Thymus (tissue), 11 donors: Measurements from ENCODE around the gene ANKIB1. TPM values are rescaled to one million over a fixed set of nuclear protein-coding genes. Genes with fewer than 3 reads are reported as not detected.
A peak's percentile ranks its signal among the peaks of the same experiment; 100 is the strongest.

Experiments used
- DNase-seq, 9 donors: peaks; one replicate each; pipeline ENCODE4 v3.0.0-alpha.2; 2013; ENCODE audit warnings: low spot score in 9 of 9, low read depth in 6 of 9, missing footprints in 1 of 9
- H3K27ac ChIP-seq, 2 donors: one replicate each; pipeline ENCODE4 v1.5.1; 2013; ENCODE audit warnings: control low read depth in 1 of 2, low read depth in 1 of 2, low read length in 1 of 2, mild to moderate bottlenecking in 1 of 2, moderate library complexity in 1 of 2
- H3K27me3 ChIP-seq, 2 donors: one replicate each; pipeline ENCODE4 v1.5.1; 2013; ENCODE audit warnings: low read length in 1 of 2; ENCODE audit not compliant: control insufficient read depth in 2 of 2, insufficient read depth in 1 of 2
- H3K36me3 ChIP-seq, 2 donors: one replicate each; pipeline ENCODE4 v1.5.1; 2013; ENCODE audit warnings: low read length in 1 of 2, mild to moderate bottlenecking in 1 of 2, moderate library complexity in 1 of 2; ENCODE audit not compliant: control insufficient read depth in 2 of 2, insufficient read depth in 2 of 2
- H3K4me1 ChIP-seq, 2 donors: one replicate each; pipeline ENCODE4 v1.5.1; 2013; ENCODE audit warnings: low read length in 2 of 2; ENCODE audit not compliant: control insufficient read depth in 2 of 2, insufficient read depth in 2 of 2
- H3K4me3 ChIP-seq, 2 donors: one replicate each; pipeline ENCODE4 v1.5.1; 2013; ENCODE audit warnings: low read length in 2 of 2, control low read depth in 1 of 2, mild to moderate bottlenecking in 1 of 2
- H3K9me3 ChIP-seq, 2 donors: one replicate each; pipeline ENCODE4 v1.5.1; 2013; ENCODE audit warnings: low read length in 1 of 2, mild to moderate bottlenecking in 1 of 2; ENCODE audit not compliant: control insufficient read depth in 2 of 2, insufficient read depth in 1 of 2
- WGBS: extraction: QIAGEN DNeasy Blood & Tissue Kit; methylation state at CpG from one replicate; pipeline ENCODE4 v1.1.7; 2013; 5-methylcytosine and 5-hydroxymethylcytosine counted together
- polyA plus RNA-seq: library from polyadenylated mRNA; stranded (reverse); fragments of 200-250 nt; gene quantifications from one replicate; pipeline ENCODE4 v1.2.3, GENCODE V29; 2013
- total RNA-seq: library from RNA; stranded (reverse); fragments of 120-200 nt; gene quantifications from one replicate; pipeline ENCODE4 v1.2.4, GENCODE V29; 2013
- donor health status: healthy.

Gene ANKIB1
- total and polyA plus RNA-seq, 2 donors: 27.0 to 36.5 TPM

GRCh38 chr7:92303761-92304160 lies 58.0 kb downstream of the ANKIB1 start:
- WGBS: 97% methylated on average over 2 of the region's 2 CpGs
- DNase-seq: no peak
- Histone ChIP-seq H3K27me3 (no peaks in the 10 kb centered on the region), H3K4me3 (no peak overlapping the region), H3K4me1 (no peaks in the 10 kb centered on the region), H3K36me3 (peaks cover 0 to 9% of the 10 kb centered on the region in 2 donors), H3K27ac (no peak overlapping the region), H3K9me3 (no peaks in the 10 kb centered on the region)

GRCh38 chr7:92304406-92304893 lies 58.7 kb downstream of the ANKIB1 start:
- WGBS: 100% methylated on average over 2 of the region's 2 CpGs
- peaks cover 3 to 12% of the 10 kb centered on the region in 2 donors for H3K36me3 ChIP-seq
- no peaks in the 10 kb centered on the region for H3K9me3 ChIP-seq
- no peaks in the 10 kb centered on the region for H3K27me3 ChIP-seq
- no peak for DNase-seq
- no peak overlapping the region for H3K27ac ChIP-seq
- H3K4me1 ChIP-seq: no peaks in the 10 kb centered on the region
- no peak overlapping the region for H3K4me3 ChIP-seq

GRCh38 chr7:92306153-92306552 lies 60.4 kb downstream of the ANKIB1 start:
- H3K27me3 ChIP-seq: no peaks in the 10 kb centered on the region
- no peak overlapping the region for H3K27ac ChIP-seq
- no peak overlapping the region for H3K4me3 ChIP-seq
- H3K36me3 ChIP-seq: peaks cover 3 to 12% of the 10 kb centered on the region in 2 donors
- H3K4me1 ChIP-seq: no peaks in the 10 kb centered on the region
- DNase-seq: no peak
- 99% methylated on average over 2 of the region's 2 CpGs for WGBS
- no peaks in the 10 kb centered on the region for H3K9me3 ChIP-seq

GRCh38 chr7:92313055-92313454 lies 67.3 kb downstream of the ANKIB1 start:
- 96% methylated on average over 3 of the region's 3 CpGs for WGBS

DNA sequence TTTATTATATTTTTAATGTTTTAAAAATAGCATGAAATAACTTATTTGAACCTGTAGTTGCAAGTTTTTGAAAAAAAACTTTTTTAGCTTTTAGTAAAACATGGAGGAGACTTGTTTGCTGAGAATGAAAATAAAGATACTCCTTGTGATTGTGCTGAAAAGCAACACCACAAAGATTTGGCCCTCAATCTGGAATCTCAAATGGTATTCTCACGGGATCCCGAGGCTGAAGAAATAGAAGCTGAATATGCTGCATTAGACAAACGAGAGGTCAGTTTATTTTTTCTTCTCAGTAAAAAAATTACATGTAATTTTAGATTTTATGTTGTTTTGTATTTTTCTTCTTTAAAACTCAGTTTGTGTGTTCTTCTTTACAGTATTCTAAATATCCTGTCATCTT lies 73.5 kb downstream of the ANKIB1 start:
- Histone ChIP-seq H3K4me1 (no peaks in the 10 kb centered on the region), H3K27me3 (no peaks in the 10 kb centered on the region), H3K4me3 (no peak overlapping the region), H3K27ac (no peak overlapping the region), H3K36me3 (peaks cover 0 to 8% of the 10 kb centered on the region in 2 donors), H3K9me3 (no peaks in the 10 kb centered on the region)
- no peak for DNase-seq
- WGBS: 99% methylated on average over 3 of the region's 3 CpGs

More at GRCh38 chr7:92313055-92313454, 67.3 kb downstream of the ANKIB1 start:
- DNase-seq: no peak
- no peaks in the 10 kb centered on the region for H3K9me3 ChIP-seq
- no peak overlapping the region for H3K4me3 ChIP-seq
- no peaks in the 10 kb centered on the region for H3K4me1 ChIP-seq
- no peak overlapping the region for H3K27ac ChIP-seq
- peaks cover 3 to 6% of the 10 kb centered on the region in 2 donors for H3K36me3 ChIP-seq
- H3K27me3 ChIP-seq: no peaks in the 10 kb centered on the region

GRCh38 chr7:92325173-92325572 lies 79.4 kb downstream of the ANKIB1 start:
- Histone ChIP-seq H3K27ac (no peak overlapping the region), H3K4me1 (no peaks in the 10 kb centered on the region)
- 75% methylated on average over 1 of the region's 1 CpG for WGBS

DNA sequence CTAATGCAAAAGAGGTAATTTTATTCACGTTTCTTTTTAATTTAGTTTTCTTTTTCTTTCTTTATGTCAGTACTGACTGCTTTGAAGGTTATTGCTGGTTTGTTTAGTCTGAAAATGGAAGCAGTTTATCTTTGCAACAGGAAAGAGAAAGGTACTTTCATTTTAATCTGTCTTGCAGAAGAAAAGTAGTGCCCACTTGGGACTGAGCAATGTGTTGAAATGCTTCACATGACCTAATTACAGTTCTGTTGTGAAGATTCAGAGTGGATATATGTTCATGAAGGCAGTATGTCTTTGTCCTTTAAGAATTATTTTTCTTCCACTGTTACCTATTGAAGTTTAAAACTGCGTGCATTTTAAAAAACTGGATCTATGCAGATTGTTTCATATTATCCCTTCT lies 80.1 kb downstream of the ANKIB1 start:
- WGBS: 78% methylated on average over 2 of the region's 2 CpGs
- peaks cover 0 to 4% of the 10 kb centered on the region in 2 donors for H3K36me3 ChIP-seq
- no peaks in the 10 kb centered on the region for H3K9me3 ChIP-seq
- no peaks in the 10 kb centered on the region for H3K27me3 ChIP-seq
- peak in 2 of 9 donors; percentile 2 to 11 for DNase-seq
- H3K27ac ChIP-seq: no peak overlapping the region
- H3K4me3 ChIP-seq: no peak overlapping the region
- no peaks in the 10 kb centered on the region for H3K4me1 ChIP-seq

More at GRCh38 chr7:92325173-92325572, 79.4 kb downstream of the ANKIB1 start:
- DNase-seq: no peak
- H3K4me3 ChIP-seq: no peak overlapping the region
- no peaks in the 10 kb centered on the region for H3K9me3 ChIP-seq
- H3K27me3 ChIP-seq: no peaks in the 10 kb centered on the region
- peaks cover 0 to 7% of the 10 kb centered on the region in 2 donors for H3K36me3 ChIP-seq

- Histone ChIP-seq H3K9me3 (no peaks in the 10 kb centered on the region), H3K36me3 (peaks cover 0 to 4% of the 10 kb centered on the region in 2 donors), H3K27me3 (no peaks in the 10 kb centered on the region), H3K27ac (no peak overlapping the region), H3K4me1 (no peaks in the 10 kb centered on the region), H3K4me3 (no peak overlapping the region)
- no peak for DNase-seq
- 99% methylated on average over 4 of the region's 4 CpGs for whole genome bisulfite sequencing
Observed at GRCh38 chr7:92330835-92331438, 85.2 kb downstream of the ANKIB1 start.

- Histone ChIP-seq H3K36me3 (peaks cover 0 to 4% of the 10 kb centered on the region in 2 donors), H3K27me3 (no peaks in the 10 kb centered on the region), H3K4me1 (no peaks in the 10 kb centered on the region), H3K27ac (no peak overlapping the region), H3K4me3 (no peak overlapping the region), H3K9me3 (no peaks in the 10 kb centered on the region)
- DNase-seq: no peak
- WGBS: 98% methylated on average over 4 of the region's 4 CpGs
Observed at GRCh38 chr7:92331508-92331907, 85.7 kb downstream of the ANKIB1 start.
